ENCODE measurements around the gene FBXL12.

GRCh38 chr19:9823816-9824215 lies 4.9 kb upstream of the FBXL12 start:
- TF ChIP-seq POLR2A (IDR thresholded peaks at IDR 0.05) (no peak), CTCF (IDR thresholded peaks at IDR 0.05) (no peak), POLR2AphosphoS5 (IDR thresholded peaks at IDR 0.05) (no peak)
